ENCODE results near the gene SAYSD1. TPM values are rescaled to one million over a fixed set of nuclear protein-coding genes. Genes with fewer than 3 reads are reported as not detected.

SAYSD1 gene
- total RNA-seq, 1 donor from 2014 or later, result 15.0 TPM

- no peak for DNase-seq (ENCODE audit: extremely low spot score, unreplicated experiment)
- Mint-ChIP-seq H3K27me3 (peaks cover 2% of the 10 kb centered on the region), H3K27ac (no peak overlapping the region), H3K4me3 (no peak overlapping the region), H3K4me1 (ENCODE audit: unreplicated experiment) (peaks cover 5% of the 10 kb centered on the region), H3K36me3 (no peaks in the 10 kb centered on the region), H3K9me3 (no peaks in the 10 kb centered on the region)
- no peak for TF ChIP-seq CTCF (conservative IDR thresholded peaks at IDR 0.05)
Observed at GRCh38 chr6:39074486-39074885, 40.5 kb downstream of the SAYSD1 start.

- Mint-ChIP-seq H3K36me3 (no peaks in the 10 kb centered on the region), H3K27me3 (peaks cover 2% of the 10 kb centered on the region), H3K9me3 (no peaks in the 10 kb centered on the region), H3K4me3 (no peak overlapping the region), H3K4me1 (ENCODE audit: unreplicated experiment) (peaks cover 5% of the 10 kb centered on the region), H3K27ac (no peak overlapping the region)
- no peak for TF ChIP-seq CTCF (conservative IDR thresholded peaks at IDR 0.05)
- no peak for DNase-seq (ENCODE audit: extremely low spot score, unreplicated experiment)
Observed at GRCh38 chr6:39073471-39074355, 41.3 kb downstream of the SAYSD1 start.

GRCh38 chr6:39072830-39073229, 42.2 kb downstream of the SAYSD1 start:
- no peak overlapping the region for H3K4me3 Mint-ChIP-seq
- H3K36me3 Mint-ChIP-seq, result no peaks in the 10 kb centered on the region
- peaks cover 2% of the 10 kb centered on the region for H3K27me3 Mint-ChIP-seq
- peaks cover 5% of the 10 kb centered on the region for H3K4me1 Mint-ChIP-seq (ENCODE audit: unreplicated experiment)
- TF ChIP-seq CTCF (conservative IDR thresholded peaks at IDR 0.05), result no peak
- no peak for DNase-seq (ENCODE audit: extremely low spot score, unreplicated experiment)
- H3K27ac Mint-ChIP-seq, result no peak overlapping the region
- no peaks in the 10 kb centered on the region for H3K9me3 Mint-ChIP-seq

GRCh38 chr6:39068391-39068790, 46.6 kb downstream of the SAYSD1 start:
- peaks cover 2% of the 10 kb centered on the region for H3K4me1 Mint-ChIP-seq (ENCODE audit: unreplicated experiment)
- no peak overlapping the region for H3K4me3 Mint-ChIP-seq
- H3K36me3 Mint-ChIP-seq, result no peaks in the 10 kb centered on the region
- H3K9me3 Mint-ChIP-seq, result no peaks in the 10 kb centered on the region
- H3K27ac Mint-ChIP-seq, result no peak overlapping the region
- no peak for DNase-seq (ENCODE audit: extremely low spot score, unreplicated experiment)
- H3K27me3 Mint-ChIP-seq, result peaks cover 11% of the 10 kb centered on the region
- no peak for TF ChIP-seq CTCF (conservative IDR thresholded peaks at IDR 0.05)

- Mint-ChIP-seq H3K9me3 (no peaks in the 10 kb centered on the region), H3K4me3 (no peak overlapping the region), H3K27me3 (peaks cover 22% of the 10 kb centered on the region), H3K36me3 (no peaks in the 10 kb centered on the region), H3K4me1 (ENCODE audit: unreplicated experiment) (peaks cover 6% of the 10 kb centered on the region), H3K27ac (no peak overlapping the region)
- no peak for TF ChIP-seq CTCF (conservative IDR thresholded peaks at IDR 0.05)
- DNase-seq (ENCODE audit: extremely low spot score, unreplicated experiment), result no peak
Observed at GRCh38 chr6:39065561-39065960, 49.4 kb downstream of the SAYSD1 start.
